GM21528 (cell line): Measurements from ENCODE around the gene ATP2A3.

ENCODE experiments used
- ATAC-seq: cut with Tn5 transposase; IDR thresholded peaks from one replicate; pipeline ENCODE4 v1.9.1; 2021; ENCODE audit warnings: mild to moderate bottlenecking, moderate library complexity; ENCODE audit not compliant: unreplicated experiment, low FRiP score

The ATP2A3 gene

DNA sequence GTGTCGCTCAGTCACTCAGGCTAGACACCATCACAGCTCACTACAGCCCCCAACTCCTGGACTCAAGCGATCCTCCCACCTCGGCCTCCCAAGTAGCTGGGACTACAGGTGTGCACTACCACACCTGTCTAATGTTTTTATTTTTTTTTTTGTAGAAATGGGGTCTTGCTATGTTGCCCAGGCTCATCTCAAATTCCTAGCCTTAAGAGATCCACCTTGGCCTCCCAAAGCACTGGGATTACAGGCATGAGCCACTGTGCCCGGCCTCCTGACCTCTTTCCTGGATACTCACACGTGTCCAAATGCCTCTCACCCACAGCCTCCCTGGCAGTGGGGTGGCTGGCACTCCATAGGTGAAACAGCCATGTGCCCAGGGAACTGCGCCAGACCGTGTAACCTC, 88.9 kb downstream of the ATP2A3 start:
- no peak for ATAC-seq
